Ishikawa (cell line): Measurements from ENCODE around the gene C5AR2.

Experiments used
- CREB1 ChIP-seq: IDR thresholded peaks from 2 replicates; pipeline ENCODE4 v1.6.1; 2012; ENCODE audit warnings: low read depth
- EGR1 ChIP-seq: IDR thresholded peaks from 2 replicates; pipeline ENCODE4 v1.6.1; 2012
- EP300 ChIP-seq: IDR thresholded peaks from 2 replicates; pipeline ENCODE4 v1.6.1; 2012; ENCODE audit warnings: borderline replicate concordance
- NFIC ChIP-seq: IDR thresholded peaks from 2 replicates; pipeline ENCODE4 v1.6.1; 2012
- RAD21 ChIP-seq: IDR thresholded peaks from 2 replicates; pipeline ENCODE4 v1.6.1; 2012; ENCODE audit warnings: low read depth
- TAF1 ChIP-seq: IDR thresholded peaks from 2 replicates; pipeline ENCODE4 v1.6.1; 2012; ENCODE audit warnings: low read depth, mild to moderate bottlenecking
- TCF12 ChIP-seq: IDR thresholded peaks from 2 replicates; pipeline ENCODE4 v1.6.1; 2012; ENCODE audit warnings: low read depth
- TEAD4 ChIP-seq: IDR thresholded peaks from 2 replicates; pipeline ENCODE4 v1.6.1; 2012
- YY1 ChIP-seq: IDR thresholded peaks from 2 replicates; pipeline ENCODE4 v1.6.1; 2012; ENCODE audit warnings: low read depth

DNA sequence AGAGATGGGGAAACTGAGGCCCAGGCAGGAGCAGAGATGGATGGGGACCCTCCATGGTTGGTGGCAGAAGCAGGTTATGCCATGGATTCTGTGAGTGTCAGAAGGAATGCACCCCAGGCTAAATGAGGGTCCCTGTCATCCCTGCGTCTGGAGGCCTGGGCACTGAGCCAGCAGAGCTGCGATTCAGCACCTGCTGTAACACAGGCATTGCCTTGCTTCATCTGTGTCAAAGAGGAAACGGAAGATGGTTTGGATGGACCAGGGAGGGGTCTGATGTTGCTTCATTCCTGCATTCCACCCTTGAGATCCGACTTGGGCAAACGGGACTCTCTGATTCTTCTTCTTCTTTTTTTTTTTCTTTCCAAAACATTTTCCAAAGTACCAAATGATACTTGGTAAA is 21.2 kb upstream of the C5AR2 start:
- TF ChIP-seq EP300 (no peak), TCF12 (no peak), NFIC (0 out of 2 replicates have a peak, but pooled peaks have one; percentile 35), RAD21 (no peak), YY1 (no peak), TAF1 (no peak), TEAD4 (no peak), CREB1 (no peak), EGR1 (no peak)
